H1 (cell line): ENCODE results near the gene CCDC28A. TPM values are rescaled to one million over a fixed set of nuclear protein-coding genes. Genes with fewer than 3 reads are reported as not detected.

Experiments
- EZH2 ChIP-seq: fragments of 200-600 bp; sonication (generic); IDR thresholded peaks from 2 replicates; pipeline ENCODE4 v1.7.1; 2012; ENCODE audit warnings: low read depth, mild to moderate bottlenecking, moderate library complexity, low read length, inconsistent platforms; ENCODE audit not compliant: severe bottlenecking
- FOSL1 ChIP-seq: IDR thresholded peaks from 2 replicates; pipeline ENCODE4 v1.6.1; 2011; ENCODE audit warnings: mild to moderate bottlenecking, low read depth, low read length, moderate library complexity; ENCODE audit not compliant: insufficient read depth
- POLR2A ChIP-seq, 2 experiments: IDR thresholded peaks; 1 replicate in 1 of 2; 2 replicates in 1 of 2; pipeline ENCODE4 v1.6.1; 2011; ENCODE audit warnings: low read depth in 2 of 2, low read length in 2 of 2, mild to moderate bottlenecking in 2 of 2; ENCODE audit errors: control extremely low read depth in 1 of 2
- polyA plus RNA-seq, 7 experiments: library from polyadenylated mRNA; depleted of rRNA in 3 of 7; stranded (reverse) in 5 of 7; unstranded in 2 of 7; fragments of >200 nt in 5 of 7; fragments of 200-250 nt in 2 of 7; gene quantifications; 1 replicate in 5 of 7; 2 replicates in 1 of 7; 4 replicates in 1 of 7; pipeline versions ENCODE4 v1.2.1 to v1.2.3, GENCODE V29; 2011 to 2013; ENCODE audit warnings: missing spikeins in 2 of 7, mixed read lengths in 2 of 7
- total RNA-seq: library from RNA; stranded (reverse); fragmentation: NEBNext Ultra II Directional; extraction: Animal tissue kit (Norgen Biotek cat#: 25700); gene quantifications from 2 replicates; pipeline ENCODE4 v1.2.1, GENCODE V29; 2021
- TF ChIP-seq, protein P1 (sequence below): IDR thresholded peaks from 2 replicates; pipeline ENCODE4 v1.6.1; 2012; ENCODE audit warnings: low read length, inconsistent platforms

The CCDC28A gene
- total and polyA plus RNA-seq, 2 of the 8 experiments (the other 6 are each of a cell fraction or from before 2014, with no cell fraction given), result 9.6 to 12.1 TPM

- TF ChIP-seq, protein P1, sequence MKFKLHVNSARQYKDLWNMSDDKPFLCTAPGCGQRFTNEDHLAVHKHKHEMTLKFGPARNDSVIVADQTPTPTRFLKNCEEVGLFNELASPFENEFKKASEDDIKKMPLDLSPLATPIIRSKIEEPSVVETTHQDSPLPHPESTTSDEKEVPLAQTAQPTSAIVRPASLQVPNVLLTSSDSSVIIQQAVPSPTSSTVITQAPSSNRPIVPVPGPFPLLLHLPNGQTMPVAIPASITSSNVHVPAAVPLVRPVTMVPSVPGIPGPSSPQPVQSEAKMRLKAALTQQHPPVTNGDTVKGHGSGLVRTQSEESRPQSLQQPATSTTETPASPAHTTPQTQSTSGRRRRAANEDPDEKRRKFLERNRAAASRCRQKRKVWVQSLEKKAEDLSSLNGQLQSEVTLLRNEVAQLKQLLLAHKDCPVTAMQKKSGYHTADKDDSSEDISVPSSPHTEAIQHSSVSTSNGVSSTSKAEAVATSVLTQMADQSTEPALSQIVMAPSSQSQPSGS, result no peak
- TF ChIP-seq EZH2, result no peak
- no peak for TF ChIP-seq POLR2A (IDR thresholded peaks at IDR 0.05; ENCODE audit: control extremely low read depth in 1 of 2, low read depth in 2 of 2, low read length in 2 of 2)
- TF ChIP-seq FOSL1, result no peak
Measured at GRCh38 chr6:138805016-138805765, 31.6 kb downstream of the CCDC28A start (continued).
